WTC11 (cell line): Measurements from ENCODE around the gene PLEKHH1. TPM values are rescaled to one million over a fixed set of nuclear protein-coding genes. Genes with fewer than 3 reads are reported as not detected.

Experiments
- ATAC-seq: fragments of 200-7000 bp; cut with Tn5 transposase; 2 replicates; pipeline ENCODE4 v1.10.0; 2021; ENCODE audit warnings: mild to moderate bottlenecking, moderate library complexity
- CTCF ChIA-PET: fragments of 300-600 bp; sonication (Branson Sonifier 250); formaldehyde crosslinking; loops from one replicate; lab custom pipeline; 2021; ENCODE audit warnings: antibody characterized with exemption; lab: Charles Lee
- POLR2A ChIA-PET: fragments of 350-600 bp; sonication (Branson Sonifier 250); formaldehyde crosslinking; loops from one replicate; lab custom pipeline; 2021; ENCODE audit warnings: antibody characterized with exemption; lab: Charles Lee
- DNase-seq: peaks from one replicate; pipeline ENCODE4 v3.0.0; 2021; ENCODE audit warnings: low spot score
- H3K27ac Mint-ChIP-seq: 2 replicates; pipeline ENCODE4 v1.8.0; 2021; ENCODE audit warnings: mixed read lengths
- H3K27me3 Mint-ChIP-seq: 2 replicates; pipeline ENCODE4 v1.8.0; 2021; ENCODE audit warnings: low read depth, mild to moderate bottlenecking, moderate library complexity, mixed read lengths
- H3K36me3 Mint-ChIP-seq: 2 replicates; pipeline ENCODE4 v1.8.0; 2021; ENCODE audit warnings: mixed read lengths
- H3K4me1 Mint-ChIP-seq: 2 replicates; pipeline ENCODE4 v1.8.0; 2022; ENCODE audit warnings: mixed read lengths
- H3K4me3 Mint-ChIP-seq: 2 replicates; pipeline ENCODE4 v1.8.0; 2021; ENCODE audit warnings: mild to moderate bottlenecking, moderate library complexity, mixed read lengths
- H3K9me3 Mint-ChIP-seq: 2 replicates; pipeline ENCODE4 v1.8.0; 2021; ENCODE audit warnings: mixed read lengths
- KAT7 ChIP-seq: sonication (generic); formaldehyde crosslinking; IDR thresholded peaks from 2 replicates; pipeline ENCODE4 v1.8.1; 2023; ENCODE audit warnings: missing genetic modification reagents, mild to moderate bottlenecking, borderline replicate concordance
- SOX15 ChIP-seq: fragments of 250-450 bp; sonication (Bioruptor Pico); IDR thresholded peaks from 2 replicates; pipeline ENCODE4 v1.9.0; 2021; ENCODE audit warnings: mild to moderate bottlenecking
- TEAD1 ChIP-seq: sonication (generic); formaldehyde crosslinking; IDR thresholded peaks from 2 replicates; pipeline ENCODE4 v1.8.0; 2022; ENCODE audit warnings: mild to moderate bottlenecking, missing genetic modification reagents
- TEAD4 ChIP-seq: sonication (generic); formaldehyde crosslinking; IDR thresholded peaks from 2 replicates; pipeline ENCODE4 v1.8.0; 2022; ENCODE audit warnings: mild to moderate bottlenecking, missing genetic modification reagents
- ZNF232 ChIP-seq: sonication (generic); formaldehyde crosslinking; IDR thresholded peaks from 2 replicates; pipeline ENCODE4 v1.8.0; 2022; ENCODE audit warnings: mild to moderate bottlenecking, missing genetic modification reagents
- total RNA-seq: library from RNA; stranded (reverse); gene quantifications from 3 replicates; pipeline ENCODE4 v1.2.3, GENCODE V29; 2021
- TF ChIP-seq, protein P1 (sequence below): sonication (generic); formaldehyde crosslinking; IDR thresholded peaks from 2 replicates; pipeline ENCODE4 v1.8.0; 2022; ENCODE audit warnings: mild to moderate bottlenecking, missing genetic modification reagents
- TF ChIP-seq, protein P2 (sequence below): sonication (generic); formaldehyde crosslinking; IDR thresholded peaks from 2 replicates; pipeline ENCODE4 v1.8.0; 2023; ENCODE audit warnings: mild to moderate bottlenecking, missing genetic modification reagents
- TF ChIP-seq, protein P3 (sequence below): sonication (generic); formaldehyde crosslinking; IDR thresholded peaks from 2 replicates; pipeline ENCODE4 v1.8.1; 2022; ENCODE audit warnings: missing genetic modification reagents, borderline replicate concordance
- TF ChIP-seq, protein P4 (sequence below): sonication (generic); formaldehyde crosslinking; IDR thresholded peaks from 2 replicates; pipeline ENCODE4 v1.8.0; 2022; ENCODE audit warnings: missing genetic modification reagents
- TF ChIP-seq, protein P5 (sequence below): sonication (generic); formaldehyde crosslinking; conservative IDR thresholded peaks from 2 replicates; pipeline ENCODE4 v1.8.1; 2023; ENCODE audit warnings: mild to moderate bottlenecking, low read depth, missing genetic modification reagents, moderate library complexity
- TF ChIP-seq, protein P6 (sequence below): fragments of 250-450 bp; sonication (Bioruptor Pico); conservative IDR thresholded peaks from 2 replicates; pipeline ENCODE4 v1.9.0; 2021; ENCODE audit warnings: mild to moderate bottlenecking
- TF ChIP-seq, protein P7 (sequence below): sonication (generic); formaldehyde crosslinking; IDR thresholded peaks from 2 replicates; pipeline ENCODE4 v1.8.1; 2023; ENCODE audit warnings: mild to moderate bottlenecking, missing genetic modification reagents
- TF ChIP-seq, protein P8 (sequence below): sonication (generic); formaldehyde crosslinking; IDR thresholded peaks from 2 replicates; pipeline ENCODE4 v1.8.1; 2023; ENCODE audit warnings: mild to moderate bottlenecking, moderate library complexity, missing genetic modification reagents

PLEKHH1 gene
- total RNA-seq, 1 experiment from 2014 or later, result 48.3 TPM

DNA sequence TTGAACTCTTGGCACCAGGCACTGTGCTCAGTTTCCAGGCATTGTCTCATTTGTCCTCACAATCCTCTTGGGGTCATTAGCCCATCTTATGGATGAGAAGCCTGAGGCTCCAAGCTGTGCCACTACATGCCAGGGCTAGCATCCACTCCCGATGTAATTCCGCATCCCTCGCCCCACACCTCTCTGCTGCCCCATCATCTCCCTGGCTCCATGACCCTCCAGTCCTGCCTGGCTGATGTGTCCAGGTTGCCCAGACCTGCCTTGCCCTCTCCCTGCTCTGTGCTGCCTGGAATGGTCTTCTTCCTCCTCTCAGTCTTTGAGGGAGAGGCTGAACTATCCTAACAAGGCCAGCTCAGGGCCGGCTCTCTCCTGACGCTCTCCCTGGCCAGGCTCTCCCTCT lies 39.5 kb downstream of the PLEKHH1 start (continued):
- TF ChIP-seq, protein P1, sequence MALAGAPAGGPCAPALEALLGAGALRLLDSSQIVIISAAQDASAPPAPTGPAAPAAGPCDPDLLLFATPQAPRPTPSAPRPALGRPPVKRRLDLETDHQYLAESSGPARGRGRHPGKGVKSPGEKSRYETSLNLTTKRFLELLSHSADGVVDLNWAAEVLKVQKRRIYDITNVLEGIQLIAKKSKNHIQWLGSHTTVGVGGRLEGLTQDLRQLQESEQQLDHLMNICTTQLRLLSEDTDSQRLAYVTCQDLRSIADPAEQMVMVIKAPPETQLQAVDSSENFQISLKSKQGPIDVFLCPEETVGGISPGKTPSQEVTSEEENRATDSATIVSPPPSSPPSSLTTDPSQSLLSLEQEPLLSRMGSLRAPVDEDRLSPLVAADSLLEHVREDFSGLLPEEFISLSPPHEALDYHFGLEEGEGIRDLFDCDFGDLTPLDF (CRISPR knock-in tag), result no peak
- TF ChIP-seq, protein P2, sequence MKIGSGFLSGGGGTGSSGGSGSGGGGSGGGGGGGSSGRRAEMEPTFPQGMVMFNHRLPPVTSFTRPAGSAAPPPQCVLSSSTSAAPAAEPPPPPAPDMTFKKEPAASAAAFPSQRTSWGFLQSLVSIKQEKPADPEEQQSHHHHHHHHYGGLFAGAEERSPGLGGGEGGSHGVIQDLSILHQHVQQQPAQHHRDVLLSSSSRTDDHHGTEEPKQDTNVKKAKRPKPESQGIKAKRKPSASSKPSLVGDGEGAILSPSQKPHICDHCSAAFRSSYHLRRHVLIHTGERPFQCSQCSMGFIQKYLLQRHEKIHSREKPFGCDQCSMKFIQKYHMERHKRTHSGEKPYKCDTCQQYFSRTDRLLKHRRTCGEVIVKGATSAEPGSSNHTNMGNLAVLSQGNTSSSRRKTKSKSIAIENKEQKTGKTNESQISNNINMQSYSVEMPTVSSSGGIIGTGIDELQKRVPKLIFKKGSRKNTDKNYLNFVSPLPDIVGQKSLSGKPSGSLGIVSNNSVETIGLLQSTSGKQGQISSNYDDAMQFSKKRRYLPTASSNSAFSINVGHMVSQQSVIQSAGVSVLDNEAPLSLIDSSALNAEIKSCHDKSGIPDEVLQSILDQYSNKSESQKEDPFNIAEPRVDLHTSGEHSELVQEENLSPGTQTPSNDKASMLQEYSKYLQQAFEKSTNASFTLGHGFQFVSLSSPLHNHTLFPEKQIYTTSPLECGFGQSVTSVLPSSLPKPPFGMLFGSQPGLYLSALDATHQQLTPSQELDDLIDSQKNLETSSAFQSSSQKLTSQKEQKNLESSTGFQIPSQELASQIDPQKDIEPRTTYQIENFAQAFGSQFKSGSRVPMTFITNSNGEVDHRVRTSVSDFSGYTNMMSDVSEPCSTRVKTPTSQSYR (CRISPR knock-in tag), result no peak
- TF ChIP-seq KAT7, result no peak
- TF ChIP-seq, all 79 proteins: peak for 0

DNA sequence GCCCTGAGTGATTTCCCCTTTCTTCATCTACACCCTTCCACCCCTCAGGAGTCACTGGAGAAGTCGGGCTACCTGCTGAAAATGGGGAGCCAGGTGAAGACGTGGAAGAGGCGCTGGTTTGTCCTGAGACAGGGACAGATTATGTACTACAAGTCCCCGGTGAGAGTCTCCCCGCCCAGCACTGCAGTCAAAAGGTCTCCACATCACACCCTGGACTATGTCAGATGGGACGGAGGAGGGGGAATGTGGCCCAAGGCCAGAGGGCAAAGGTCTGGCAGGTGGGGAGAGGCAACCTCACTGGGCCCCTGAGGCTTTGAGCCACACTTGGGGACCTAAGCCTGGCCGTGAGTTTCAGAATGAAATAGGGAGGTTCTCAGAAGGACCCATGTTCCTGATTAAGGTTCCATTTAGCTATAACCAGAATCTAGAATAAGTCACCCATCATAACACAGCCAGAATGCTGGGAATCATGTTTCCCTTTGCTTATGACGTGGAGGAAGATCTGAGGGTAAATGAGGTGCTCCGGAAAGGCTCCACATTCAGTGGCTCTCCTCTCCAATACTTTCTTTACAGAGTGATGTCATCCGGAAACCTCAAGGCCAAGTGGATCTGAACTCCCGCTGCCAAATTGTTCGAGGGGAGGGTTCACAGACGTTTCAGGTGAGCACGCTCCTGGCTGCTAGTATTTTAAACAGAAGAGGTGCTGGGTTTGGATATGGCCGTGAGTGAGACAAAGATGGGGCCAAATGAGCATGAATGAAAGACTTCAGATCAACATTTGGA lies 40.3 kb downstream of the PLEKHH1 start:
- POLR2A ChIA-PET, result no interaction called here
- TF ChIP-seq SOX15 (CRISPR knock-in tag) (no peak), TEAD4 (CRISPR knock-in tag) (no peak), TEAD1 (no peak)
- TF ChIP-seq, protein P3, sequence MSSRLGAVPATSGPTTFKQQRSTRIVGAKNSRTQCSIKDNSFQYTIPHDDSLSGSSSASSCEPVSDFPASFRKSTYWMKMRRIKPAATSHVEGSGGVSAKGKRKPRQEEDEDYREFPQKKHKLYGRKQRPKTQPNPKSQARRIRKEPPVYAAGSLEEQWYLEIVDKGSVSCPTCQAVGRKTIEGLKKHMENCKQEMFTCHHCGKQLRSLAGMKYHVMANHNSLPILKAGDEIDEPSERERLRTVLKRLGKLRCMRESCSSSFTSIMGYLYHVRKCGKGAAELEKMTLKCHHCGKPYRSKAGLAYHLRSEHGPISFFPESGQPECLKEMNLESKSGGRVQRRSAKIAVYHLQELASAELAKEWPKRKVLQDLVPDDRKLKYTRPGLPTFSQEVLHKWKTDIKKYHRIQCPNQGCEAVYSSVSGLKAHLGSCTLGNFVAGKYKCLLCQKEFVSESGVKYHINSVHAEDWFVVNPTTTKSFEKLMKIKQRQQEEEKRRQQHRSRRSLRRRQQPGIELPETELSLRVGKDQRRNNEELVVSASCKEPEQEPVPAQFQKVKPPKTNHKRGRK (CRISPR knock-in tag), result no peak
- TF ChIP-seq, protein P4, sequence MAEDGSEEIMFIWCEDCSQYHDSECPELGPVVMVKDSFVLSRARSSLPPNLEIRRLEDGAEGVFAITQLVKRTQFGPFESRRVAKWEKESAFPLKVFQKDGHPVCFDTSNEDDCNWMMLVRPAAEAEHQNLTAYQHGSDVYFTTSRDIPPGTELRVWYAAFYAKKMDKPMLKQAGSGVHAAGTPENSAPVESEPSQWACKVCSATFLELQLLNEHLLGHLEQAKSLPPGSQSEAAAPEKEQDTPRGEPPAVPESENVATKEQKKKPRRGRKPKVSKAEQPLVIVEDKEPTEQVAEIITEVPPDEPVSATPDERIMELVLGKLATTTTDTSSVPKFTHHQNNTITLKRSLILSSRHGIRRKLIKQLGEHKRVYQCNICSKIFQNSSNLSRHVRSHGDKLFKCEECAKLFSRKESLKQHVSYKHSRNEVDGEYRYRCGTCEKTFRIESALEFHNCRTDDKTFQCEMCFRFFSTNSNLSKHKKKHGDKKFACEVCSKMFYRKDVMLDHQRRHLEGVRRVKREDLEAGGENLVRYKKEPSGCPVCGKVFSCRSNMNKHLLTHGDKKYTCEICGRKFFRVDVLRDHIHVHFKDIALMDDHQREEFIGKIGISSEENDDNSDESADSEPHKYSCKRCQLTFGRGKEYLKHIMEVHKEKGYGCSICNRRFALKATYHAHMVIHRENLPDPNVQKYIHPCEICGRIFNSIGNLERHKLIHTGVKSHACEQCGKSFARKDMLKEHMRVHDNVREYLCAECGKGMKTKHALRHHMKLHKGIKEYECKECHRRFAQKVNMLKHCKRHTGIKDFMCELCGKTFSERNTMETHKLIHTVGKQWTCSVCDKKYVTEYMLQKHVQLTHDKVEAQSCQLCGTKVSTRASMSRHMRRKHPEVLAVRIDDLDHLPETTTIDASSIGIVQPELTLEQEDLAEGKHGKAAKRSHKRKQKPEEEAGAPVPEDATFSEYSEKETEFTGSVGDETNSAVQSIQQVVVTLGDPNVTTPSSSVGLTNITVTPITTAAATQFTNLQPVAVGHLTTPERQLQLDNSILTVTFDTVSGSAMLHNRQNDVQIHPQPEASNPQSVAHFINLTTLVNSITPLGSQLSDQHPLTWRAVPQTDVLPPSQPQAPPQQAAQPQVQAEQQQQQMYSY (CRISPR knock-in tag), result no peak
- TF ChIP-seq, all 79 proteins: peak for 0
- no peak for DNase-seq
- H3K36me3 Mint-ChIP-seq, result peaks cover 18% of the 10 kb centered on the region
- CTCF ChIA-PET, result interaction anchor here (1.1 to 8.0 kb wide), 5 partner anchors 42 to 153 kb away, joined by 3 to 173 read pairs (median 30); no protein-coding TSS in a partner anchor
- H3K4me3 Mint-ChIP-seq, result no peak overlapping the region
- H3K4me1 Mint-ChIP-seq, result peaks cover 2% of the 10 kb centered on the region; the same call in 1 of the 2 replicates
- no peaks in the 10 kb centered on the region for H3K9me3 Mint-ChIP-seq
- H3K27me3 Mint-ChIP-seq, result no peaks in the 10 kb centered on the region
- ATAC-seq, result no peak
- H3K27ac Mint-ChIP-seq, result no peak overlapping the region

DNA sequence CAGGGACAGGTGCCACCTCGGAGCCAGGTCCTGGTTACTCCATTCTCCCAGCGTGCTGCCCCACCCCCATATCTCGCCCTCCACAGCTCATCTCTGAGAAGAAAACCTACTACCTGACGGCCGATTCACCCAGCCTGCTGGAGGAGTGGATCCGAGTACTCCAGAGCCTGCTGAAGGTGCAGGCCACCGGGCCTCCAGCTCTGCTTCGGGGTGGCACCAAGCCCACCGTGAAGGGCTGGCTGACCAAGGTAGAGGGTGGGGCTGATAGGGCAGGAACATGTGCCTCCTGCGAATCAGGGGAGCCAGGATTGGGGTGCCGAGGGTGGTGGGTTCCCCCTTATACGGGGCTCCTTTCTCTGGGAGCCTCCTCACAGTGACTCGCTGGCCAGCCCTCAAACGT lies 41.1 kb downstream of the PLEKHH1 start:
- H3K27ac Mint-ChIP-seq, result no peak overlapping the region
- no peak overlapping the region for H3K4me3 Mint-ChIP-seq
- no peaks in the 10 kb centered on the region for H3K9me3 Mint-ChIP-seq
- no peak for ATAC-seq
- peaks cover under 1% of the 10 kb centered on the region; the same call in 1 of the 2 replicates for H3K4me1 Mint-ChIP-seq
- CTCF ChIA-PET, result interaction anchor here (8.0 kb wide), 1 partner anchor 146 kb away, joined by 117 read pairs; no protein-coding TSS in a partner anchor
- no peak for DNase-seq
- peaks cover 26% of the 10 kb centered on the region for H3K36me3 Mint-ChIP-seq
- POLR2A ChIA-PET, result no interaction called here
- no peaks in the 10 kb centered on the region for H3K27me3 Mint-ChIP-seq
- TF ChIP-seq, protein P5, sequence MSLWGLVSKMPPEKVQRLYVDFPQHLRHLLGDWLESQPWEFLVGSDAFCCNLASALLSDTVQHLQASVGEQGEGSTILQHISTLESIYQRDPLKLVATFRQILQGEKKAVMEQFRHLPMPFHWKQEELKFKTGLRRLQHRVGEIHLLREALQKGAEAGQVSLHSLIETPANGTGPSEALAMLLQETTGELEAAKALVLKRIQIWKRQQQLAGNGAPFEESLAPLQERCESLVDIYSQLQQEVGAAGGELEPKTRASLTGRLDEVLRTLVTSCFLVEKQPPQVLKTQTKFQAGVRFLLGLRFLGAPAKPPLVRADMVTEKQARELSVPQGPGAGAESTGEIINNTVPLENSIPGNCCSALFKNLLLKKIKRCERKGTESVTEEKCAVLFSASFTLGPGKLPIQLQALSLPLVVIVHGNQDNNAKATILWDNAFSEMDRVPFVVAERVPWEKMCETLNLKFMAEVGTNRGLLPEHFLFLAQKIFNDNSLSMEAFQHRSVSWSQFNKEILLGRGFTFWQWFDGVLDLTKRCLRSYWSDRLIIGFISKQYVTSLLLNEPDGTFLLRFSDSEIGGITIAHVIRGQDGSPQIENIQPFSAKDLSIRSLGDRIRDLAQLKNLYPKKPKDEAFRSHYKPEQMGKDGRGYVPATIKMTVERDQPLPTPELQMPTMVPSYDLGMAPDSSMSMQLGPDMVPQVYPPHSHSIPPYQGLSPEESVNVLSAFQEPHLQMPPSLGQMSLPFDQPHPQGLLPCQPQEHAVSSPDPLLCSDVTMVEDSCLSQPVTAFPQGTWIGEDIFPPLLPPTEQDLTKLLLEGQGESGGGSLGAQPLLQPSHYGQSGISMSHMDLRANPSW (CRISPR knock-in tag), result no peak
- TF ChIP-seq TEAD4 (CRISPR knock-in tag) (no peak), ZNF232 (CRISPR knock-in tag) (no peak)
- TF ChIP-seq, protein P6, sequence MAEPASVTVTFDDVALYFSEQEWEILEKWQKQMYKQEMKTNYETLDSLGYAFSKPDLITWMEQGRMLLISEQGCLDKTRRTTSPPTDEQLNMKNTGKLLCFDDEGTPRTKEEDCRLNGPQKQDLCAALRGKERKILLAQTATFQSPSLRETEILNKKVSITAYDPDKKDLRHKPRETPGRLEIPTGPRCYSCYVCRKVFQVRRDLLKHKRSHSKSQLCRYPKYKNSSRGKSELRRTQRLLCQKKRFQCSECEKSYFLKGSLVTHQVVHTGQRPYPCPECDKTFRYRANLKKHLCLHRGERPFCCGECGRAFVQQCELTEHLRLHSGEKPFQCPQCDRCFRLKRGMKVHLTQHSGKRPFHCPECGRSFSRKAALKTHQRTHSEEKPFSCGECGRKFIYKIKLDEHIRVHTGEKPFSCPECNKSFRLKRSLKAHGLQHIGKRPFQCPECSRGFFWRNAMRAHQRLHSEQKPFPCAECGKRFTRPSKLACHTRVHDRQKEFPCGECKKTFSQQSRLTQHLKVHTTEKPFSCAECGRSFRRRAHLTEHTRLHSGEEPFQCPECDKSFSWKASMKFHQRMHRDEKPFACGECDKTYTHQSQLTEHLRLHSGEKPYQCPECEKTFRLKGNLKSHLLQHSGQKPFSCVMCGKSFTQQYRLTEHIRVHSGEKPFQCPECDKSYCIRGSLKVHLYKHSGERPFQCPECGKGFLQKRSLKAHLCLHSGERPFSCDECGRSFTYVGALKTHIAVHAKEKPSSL (CRISPR knock-in tag), result no peak
- TF ChIP-seq, protein P7, sequence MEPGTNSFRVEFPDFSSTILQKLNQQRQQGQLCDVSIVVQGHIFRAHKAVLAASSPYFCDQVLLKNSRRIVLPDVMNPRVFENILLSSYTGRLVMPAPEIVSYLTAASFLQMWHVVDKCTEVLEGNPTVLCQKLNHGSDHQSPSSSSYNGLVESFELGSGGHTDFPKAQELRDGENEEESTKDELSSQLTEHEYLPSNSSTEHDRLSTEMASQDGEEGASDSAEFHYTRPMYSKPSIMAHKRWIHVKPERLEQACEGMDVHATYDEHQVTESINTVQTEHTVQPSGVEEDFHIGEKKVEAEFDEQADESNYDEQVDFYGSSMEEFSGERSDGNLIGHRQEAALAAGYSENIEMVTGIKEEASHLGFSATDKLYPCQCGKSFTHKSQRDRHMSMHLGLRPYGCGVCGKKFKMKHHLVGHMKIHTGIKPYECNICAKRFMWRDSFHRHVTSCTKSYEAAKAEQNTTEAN, result no peak
- TF ChIP-seq, protein P8, sequence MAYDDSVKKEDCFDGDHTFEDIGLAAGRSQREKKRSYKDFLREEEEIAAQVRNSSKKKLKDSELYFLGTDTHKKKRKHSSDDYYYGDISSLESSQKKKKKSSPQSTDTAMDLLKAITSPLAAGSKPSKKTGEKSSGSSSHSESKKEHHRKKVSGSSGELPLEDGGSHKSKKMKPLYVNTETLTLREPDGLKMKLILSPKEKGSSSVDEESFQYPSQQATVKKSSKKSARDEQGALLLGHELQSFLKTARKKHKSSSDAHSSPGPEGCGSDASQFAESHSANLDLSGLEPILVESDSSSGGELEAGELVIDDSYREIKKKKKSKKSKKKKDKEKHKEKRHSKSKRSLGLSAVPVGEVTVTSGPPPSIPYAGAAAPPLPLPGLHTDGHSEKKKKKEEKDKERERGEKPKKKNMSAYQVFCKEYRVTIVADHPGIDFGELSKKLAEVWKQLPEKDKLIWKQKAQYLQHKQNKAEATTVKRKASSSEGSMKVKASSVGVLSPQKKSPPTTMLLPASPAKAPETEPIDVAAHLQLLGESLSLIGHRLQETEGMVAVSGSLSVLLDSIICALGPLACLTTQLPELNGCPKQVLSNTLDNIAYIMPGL (CRISPR knock-in tag), result no peak
